Endothelial cell (in vitro differentiated cells): ENCODE data around the gene SAP30L. TPM values are rescaled to one million over a fixed set of nuclear protein-coding genes. Genes with fewer than 3 reads are reported as not detected.

Experiments
- DNase-seq: peaks from one replicate; pipeline ENCODE4 v3.0.0; 2021; ENCODE audit warnings: low spot score
- H3K27ac Mint-ChIP-seq: one replicate; pipeline ENCODE4 v1.8.0; 2021; ENCODE audit warnings: mixed read lengths, inconsistent platforms; ENCODE audit not compliant: unreplicated experiment
- H3K27me3 Mint-ChIP-seq: one replicate; pipeline ENCODE4 v1.8.0; 2021; ENCODE audit warnings: mild to moderate bottlenecking, moderate library complexity, mixed read lengths, inconsistent platforms; ENCODE audit not compliant: unreplicated experiment
- H3K36me3 Mint-ChIP-seq: one replicate; pipeline ENCODE4 v1.8.0; 2021; ENCODE audit warnings: mild to moderate bottlenecking, low read depth, mixed read lengths, inconsistent platforms; ENCODE audit not compliant: unreplicated experiment
- H3K4me1 Mint-ChIP-seq: one replicate; pipeline ENCODE4 v1.8.0; 2021; ENCODE audit warnings: mild to moderate bottlenecking, mixed read lengths, inconsistent platforms; ENCODE audit not compliant: unreplicated experiment
- H3K4me3 Mint-ChIP-seq: one replicate; pipeline ENCODE4 v1.8.0; 2021; ENCODE audit warnings: mild to moderate bottlenecking, mixed read lengths, inconsistent platforms; ENCODE audit not compliant: unreplicated experiment
- H3K9me3 Mint-ChIP-seq: one replicate; pipeline ENCODE4 v1.8.0; 2021; ENCODE audit warnings: mixed read lengths, inconsistent platforms; ENCODE audit not compliant: unreplicated experiment
- CTCF ChIP-seq: fragments of 200-600 bp; sonication (generic); IDR thresholded peaks from one replicate; pipeline ENCODE4 v1.5.0; 2021; ENCODE audit warnings: antibody characterized with exemption; ENCODE audit not compliant: unreplicated experiment
- total RNA-seq: library from RNA; stranded (reverse); fragmentation: NEBNext Ultra II Directional; extraction: Animal tissue kit (Norgen Biotek cat#: 25700); gene quantifications from one replicate; pipeline ENCODE4 v1.2.1, GENCODE V29; 2021; ENCODE audit not compliant: unreplicated experiment

Gene SAP30L
- total RNA-seq, 1 donor from 2014 or later, result 40.8 TPM

- no peak for DNase-seq
- H3K9me3 Mint-ChIP-seq, result no peaks in the 10 kb centered on the region
- H3K4me3 Mint-ChIP-seq, result no peak overlapping the region
- no peak for TF ChIP-seq CTCF
- peaks cover 24% of the 10 kb centered on the region for H3K36me3 Mint-ChIP-seq
- peaks cover 1% of the 10 kb centered on the region for H3K27me3 Mint-ChIP-seq
- no peak overlapping the region for H3K27ac Mint-ChIP-seq
- H3K4me1 Mint-ChIP-seq, result peaks cover 15% of the 10 kb centered on the region
Observed at GRCh38 chr5:154456540-154456939, 10.7 kb downstream of the SAP30L start.

- no peak for TF ChIP-seq CTCF
- Mint-ChIP-seq H3K4me1 (peaks cover 19% of the 10 kb centered on the region), H3K4me3 (no peak overlapping the region), H3K27me3 (no peaks in the 10 kb centered on the region), H3K36me3 (peaks cover 12% of the 10 kb centered on the region), H3K27ac (no peak overlapping the region), H3K9me3 (no peaks in the 10 kb centered on the region)
- no peak for DNase-seq
Observed at GRCh38 chr5:154459015-154459414, 13.2 kb downstream of the SAP30L start.

GRCh38 chr5:154460172-154460571 lies 14.4 kb downstream of the SAP30L start:
- H3K4me3 Mint-ChIP-seq, result no peak overlapping the region
- no peak for DNase-seq
- no peaks in the 10 kb centered on the region for H3K27me3 Mint-ChIP-seq
- no peak overlapping the region for H3K27ac Mint-ChIP-seq
- peaks cover 6% of the 10 kb centered on the region for H3K36me3 Mint-ChIP-seq
- H3K9me3 Mint-ChIP-seq, result no peaks in the 10 kb centered on the region
- peaks cover 19% of the 10 kb centered on the region for H3K4me1 Mint-ChIP-seq
- TF ChIP-seq CTCF, result no peak

GRCh38 chr5:154461531-154461930 lies 15.7 kb downstream of the SAP30L start:
- H3K36me3 Mint-ChIP-seq, result no peaks in the 10 kb centered on the region
- no peaks in the 10 kb centered on the region for H3K27me3 Mint-ChIP-seq
- H3K27ac Mint-ChIP-seq, result no peak overlapping the region
- TF ChIP-seq CTCF, result peak; percentile 37
- no peak for DNase-seq
- no peak overlapping the region for H3K4me3 Mint-ChIP-seq
- peaks cover 9% of the 10 kb centered on the region for H3K4me1 Mint-ChIP-seq
- H3K9me3 Mint-ChIP-seq, result no peaks in the 10 kb centered on the region

GRCh38 chr5:154464438-154464837 lies 18.6 kb downstream of the SAP30L start:
- no peak overlapping the region for H3K4me3 Mint-ChIP-seq
- H3K36me3 Mint-ChIP-seq, result no peaks in the 10 kb centered on the region
- TF ChIP-seq CTCF, result no peak
- no peaks in the 10 kb centered on the region for H3K9me3 Mint-ChIP-seq
- no peak overlapping the region for H3K27ac Mint-ChIP-seq
- no peak for DNase-seq
- peaks cover 3% of the 10 kb centered on the region for H3K27me3 Mint-ChIP-seq
- H3K4me1 Mint-ChIP-seq, result peaks cover 5% of the 10 kb centered on the region
